DMS 273 (cell line): ENCODE results near the gene CNTF.

ENCODE experiments used
- DNase-seq: peaks from one replicate; lab custom pipeline; 2025; ENCODE audit not compliant: unreplicated experiment; lab: John Stamatoyannopoulos, UW

The CNTF gene

DNA sequence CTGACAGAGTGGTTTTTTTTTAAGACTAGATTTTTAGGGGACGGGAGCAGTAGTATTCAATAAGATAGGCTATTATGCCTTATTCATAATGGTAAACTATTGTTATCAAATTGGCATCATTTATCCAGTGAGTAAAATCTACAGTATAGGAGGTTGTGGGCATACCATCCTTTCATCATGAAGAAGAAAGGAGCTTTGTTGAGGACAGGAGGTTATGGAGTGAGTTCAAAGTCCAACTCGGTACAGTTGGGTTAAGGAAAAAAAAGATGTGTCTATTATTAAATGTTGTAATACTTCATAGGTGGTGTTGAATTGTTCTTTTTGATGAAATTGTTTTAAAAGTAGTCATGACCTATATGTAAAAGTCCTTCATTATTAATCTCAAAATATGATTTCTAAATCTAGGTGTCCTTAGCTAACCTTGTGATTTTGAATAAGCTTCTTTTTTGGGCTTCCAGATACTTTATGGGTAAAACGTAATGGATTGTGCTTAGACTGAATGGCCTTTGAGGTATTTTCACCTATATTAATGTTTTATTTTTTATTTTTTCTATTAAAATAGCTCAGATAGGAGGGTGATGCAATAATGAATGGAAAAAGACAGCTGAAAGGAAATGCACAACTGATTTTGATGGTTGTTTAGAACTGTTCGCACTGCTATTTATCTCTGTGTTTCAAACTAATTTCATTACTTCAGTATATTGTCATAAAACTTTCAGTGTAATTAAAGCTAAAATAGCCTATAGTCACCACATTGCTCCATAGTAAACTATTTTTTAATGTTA is 15.3 kb upstream of the CNTF start:
- DNase-seq: no peak

DNA sequence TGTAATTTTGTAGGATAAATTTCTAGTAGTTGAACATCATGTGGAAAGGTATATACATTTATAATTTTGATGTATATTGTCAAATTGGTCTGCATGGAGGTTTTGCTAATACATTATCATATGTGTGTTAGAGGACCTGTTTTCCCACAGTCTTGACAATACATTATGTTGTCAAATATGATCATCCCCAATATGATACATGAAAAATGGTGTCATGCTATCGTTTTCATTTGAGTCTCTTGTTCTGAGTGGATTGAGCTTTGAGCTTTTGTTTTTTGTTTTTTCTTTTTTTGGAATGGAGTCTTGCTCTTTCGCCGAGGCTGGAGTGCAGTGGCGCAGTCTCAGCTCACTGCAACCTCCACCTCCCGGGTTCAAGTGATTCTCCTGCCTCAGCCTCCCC is 14.1 kb upstream of the CNTF start:
- no peak for DNase-seq

DNA sequence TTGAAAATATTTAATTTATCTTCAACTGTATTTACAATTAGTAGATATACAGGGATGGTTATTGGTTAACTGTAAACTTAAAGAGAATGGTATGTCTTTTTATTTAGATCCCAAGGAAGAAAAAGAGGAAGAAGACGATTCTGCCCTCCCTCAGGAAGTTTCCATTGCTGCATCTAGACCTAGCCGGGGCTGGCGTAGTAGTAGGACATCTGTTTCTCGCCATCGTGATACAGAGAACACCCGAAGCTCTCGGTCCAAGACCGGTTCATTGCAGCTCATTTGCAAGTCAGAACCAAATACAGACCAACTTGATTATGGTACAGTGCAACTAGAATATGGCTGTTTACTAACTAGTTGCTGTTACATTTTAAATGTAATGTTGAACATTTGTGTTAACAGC is 12.7 kb upstream of the CNTF start:
- DNase-seq: no peak

DNA sequence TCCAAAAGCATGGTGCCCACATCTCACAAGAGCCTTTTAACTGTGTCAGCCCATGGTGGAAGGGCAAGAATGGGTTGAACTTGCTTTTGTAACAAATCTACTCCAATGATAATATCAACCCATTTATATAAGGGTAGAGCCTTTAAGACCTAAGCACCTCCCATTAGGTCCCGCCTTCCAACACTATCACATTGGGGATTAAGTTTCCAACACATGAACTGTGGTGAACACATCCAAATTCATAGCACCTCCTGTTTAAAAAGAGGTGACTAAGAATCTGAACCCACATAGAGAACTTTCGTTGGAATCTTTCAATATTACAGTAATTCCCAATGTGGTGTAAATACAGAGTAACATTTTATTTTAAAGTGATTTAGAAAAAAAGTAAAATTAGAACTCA is 9.2 kb upstream of the CNTF start:
- DNase-seq: no peak

DNA sequence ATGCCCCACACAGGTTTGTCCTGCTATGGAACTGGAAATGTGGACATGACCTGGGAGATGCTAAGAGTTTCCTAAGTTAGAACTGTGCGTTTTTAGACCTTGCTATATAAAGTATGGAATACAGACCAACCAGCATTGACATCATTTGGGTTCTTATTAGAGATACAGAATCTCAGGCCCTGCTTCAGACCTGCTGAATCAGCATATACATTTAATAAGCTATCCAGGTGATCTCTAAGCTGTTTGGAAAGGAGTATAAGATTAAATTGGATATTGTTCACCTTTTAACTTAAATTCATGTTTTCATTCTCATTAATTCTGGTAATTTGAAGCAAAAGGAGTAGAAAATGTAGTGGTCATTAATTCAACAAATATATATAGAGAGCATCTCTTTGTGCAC is 6.9 kb upstream of the CNTF start:
- DNase-seq: no peak

DNA sequence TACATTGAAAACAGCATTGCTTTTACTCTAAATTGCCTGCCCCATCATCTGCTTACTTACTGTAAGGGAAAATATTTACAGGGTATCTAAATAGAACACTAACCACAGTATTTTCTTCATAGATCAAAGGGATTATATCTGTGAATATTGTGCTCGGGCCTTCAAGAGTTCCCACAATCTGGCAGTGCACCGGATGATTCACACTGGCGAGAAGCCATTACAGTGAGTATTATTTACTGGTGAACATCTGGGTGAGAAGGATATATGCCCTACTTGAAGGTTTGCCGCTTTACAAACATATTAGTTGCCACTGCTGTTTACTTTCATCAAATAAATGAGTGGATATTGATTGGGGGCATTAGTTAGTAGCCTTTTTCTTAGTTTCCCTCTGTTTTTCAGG is 5.9 kb upstream of the CNTF start:
- DNase-seq: peak; percentile 27

DNA sequence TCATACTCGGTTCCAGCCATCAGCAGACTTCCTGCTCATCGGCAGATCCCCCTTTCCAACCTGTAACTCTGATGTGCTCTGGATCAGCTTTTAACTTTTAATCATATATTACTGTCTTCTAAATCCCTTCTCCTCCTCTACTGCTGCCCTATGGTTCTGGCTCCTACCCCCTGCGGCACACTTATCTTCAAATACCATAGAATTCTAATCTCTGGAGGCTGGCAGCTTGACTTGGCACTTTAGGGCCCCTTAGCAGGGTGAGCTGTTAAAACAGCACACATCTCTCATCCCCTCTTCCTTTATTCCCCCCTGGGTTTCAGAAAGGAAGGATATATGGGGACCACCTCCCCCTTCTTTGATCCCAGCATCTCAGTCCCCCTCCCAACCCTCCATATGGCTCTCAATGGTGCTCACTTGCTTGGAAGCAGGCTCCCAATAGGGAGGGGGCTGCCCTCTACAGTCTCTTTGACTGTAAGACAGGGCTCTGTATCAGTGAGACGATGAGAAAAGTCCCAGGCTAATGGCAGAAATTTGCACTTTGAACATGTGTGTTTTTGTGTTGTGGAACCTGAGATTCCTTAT is 4.4 kb upstream of the CNTF start:
- DNase-seq: no peak

DNA sequence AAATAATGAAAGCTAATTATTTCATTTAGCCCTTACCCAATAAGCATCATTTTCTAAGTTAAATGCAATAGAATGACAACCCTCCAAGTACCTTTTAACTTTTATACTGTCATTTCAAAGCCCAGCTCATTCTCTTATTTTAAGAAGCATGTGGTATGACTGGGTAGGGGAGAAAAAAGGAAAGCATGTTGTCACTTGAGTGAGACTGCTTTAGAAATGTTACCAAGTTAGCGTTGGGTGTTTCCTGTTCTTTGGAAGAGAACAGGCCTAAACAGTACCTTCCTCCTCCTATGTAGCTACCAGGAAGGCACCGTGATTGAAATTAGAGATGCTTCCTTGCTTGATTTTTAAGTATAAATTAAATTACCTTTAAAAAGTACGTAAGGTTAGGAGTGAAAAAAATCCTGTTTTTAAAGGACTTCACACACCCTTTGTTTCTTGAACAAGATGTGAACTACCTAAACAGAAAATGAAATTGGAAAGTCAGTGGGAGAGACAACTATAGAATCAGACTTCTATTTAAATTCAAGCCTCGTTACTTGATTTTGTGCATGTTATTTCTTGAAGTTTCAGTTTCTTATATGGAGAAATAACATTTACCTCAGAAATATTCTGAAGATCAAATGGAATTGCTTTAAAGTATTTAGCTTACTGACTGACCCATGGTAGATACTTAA is 741 bp upstream of the CNTF start:
- no peak for DNase-seq

DNA sequence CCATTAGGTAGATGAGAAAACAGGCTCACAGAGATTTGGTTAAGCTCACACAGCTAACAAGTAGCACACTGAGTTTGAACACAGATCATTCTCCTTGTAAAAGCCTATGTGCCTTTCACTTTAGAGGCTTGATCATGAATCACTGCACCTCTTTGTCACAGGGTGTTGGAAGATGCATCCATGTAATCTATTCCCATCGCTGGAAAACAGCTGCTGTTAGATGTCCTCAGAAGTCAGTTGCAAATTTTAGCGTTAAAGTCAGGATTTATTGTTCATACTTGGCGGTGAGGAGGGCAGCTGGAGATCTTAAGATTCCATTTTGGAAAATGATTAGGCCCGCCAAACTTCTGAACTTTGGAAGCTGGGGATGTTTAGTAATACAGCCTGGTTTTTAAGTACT is 2.6 kb downstream of the CNTF start:
- DNase-seq: no peak

DNA sequence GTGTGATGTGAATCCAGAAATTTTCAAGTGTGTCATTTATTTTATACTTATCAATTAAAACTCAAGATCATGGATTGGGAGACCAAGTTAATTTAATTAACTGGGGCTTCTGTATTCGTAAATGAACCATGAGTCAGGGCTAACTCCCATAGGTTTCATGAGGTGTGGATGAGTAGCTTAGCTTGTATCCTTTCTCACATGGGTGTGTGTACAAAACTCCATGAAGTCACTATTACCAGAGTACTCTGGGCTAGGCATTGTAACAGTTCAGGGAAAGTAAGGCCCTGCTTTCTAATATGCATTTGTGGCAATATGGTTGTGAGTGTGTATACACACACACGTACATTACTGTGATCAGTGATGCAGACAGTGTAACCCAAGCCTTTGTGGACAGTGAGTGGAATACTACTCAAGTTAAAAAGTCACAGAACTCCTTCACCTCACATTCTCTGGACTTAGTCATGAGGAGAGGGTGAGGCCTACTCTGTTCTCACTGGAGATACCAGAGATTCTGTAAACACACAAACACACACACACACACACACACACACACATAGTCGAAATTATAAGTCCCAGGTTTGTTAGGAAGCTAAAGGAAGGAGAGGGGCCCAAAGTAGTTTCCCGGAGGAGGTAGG is 3.5 kb downstream of the CNTF start:
- DNase-seq: no peak

DNA sequence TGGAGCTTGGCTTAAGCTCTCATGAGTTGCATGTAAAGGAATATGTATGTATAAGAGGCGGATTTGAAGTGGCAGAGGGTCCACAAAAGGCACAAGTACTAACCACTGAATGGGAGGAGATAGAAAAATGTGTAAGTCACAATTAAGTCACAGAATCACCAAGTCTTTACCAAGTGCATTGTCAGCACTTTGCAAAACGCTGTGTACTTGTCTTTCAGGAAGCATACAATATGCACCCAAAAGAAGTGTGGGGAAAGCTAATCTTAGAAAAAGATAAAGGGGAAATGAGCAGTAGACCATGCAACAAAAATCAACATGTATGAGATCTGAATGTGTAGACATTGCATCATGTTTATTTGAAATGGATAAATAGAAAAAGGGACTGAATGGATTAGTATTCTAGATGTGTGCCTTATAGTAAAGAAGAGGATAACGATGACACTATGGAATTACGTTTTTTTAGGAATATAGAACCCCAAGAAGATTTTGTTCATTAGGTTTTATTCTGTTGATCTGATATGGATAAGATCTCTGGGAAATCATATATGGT is 4.5 kb downstream of the CNTF start:
- DNase-seq: no peak

DNA sequence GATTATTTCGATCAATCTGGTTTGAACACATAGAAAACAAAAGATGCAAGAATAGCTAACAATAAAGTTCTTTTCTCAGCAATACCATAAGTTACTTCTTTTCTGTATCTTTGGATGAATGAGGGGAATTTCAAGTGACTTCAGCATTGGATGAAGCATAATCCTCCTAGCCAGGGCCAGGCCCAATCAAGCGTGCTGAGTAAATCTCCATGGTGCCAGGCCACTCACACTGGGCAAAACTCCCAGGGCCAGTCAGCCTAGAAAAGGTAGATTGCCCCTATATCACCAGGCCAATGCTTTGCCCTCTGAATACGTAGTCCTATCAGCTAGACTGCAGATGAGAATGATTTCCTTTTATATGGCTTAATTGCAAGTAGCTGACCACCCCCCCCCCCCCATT is 6.0 kb downstream of the CNTF start:
- no peak for DNase-seq

DNA sequence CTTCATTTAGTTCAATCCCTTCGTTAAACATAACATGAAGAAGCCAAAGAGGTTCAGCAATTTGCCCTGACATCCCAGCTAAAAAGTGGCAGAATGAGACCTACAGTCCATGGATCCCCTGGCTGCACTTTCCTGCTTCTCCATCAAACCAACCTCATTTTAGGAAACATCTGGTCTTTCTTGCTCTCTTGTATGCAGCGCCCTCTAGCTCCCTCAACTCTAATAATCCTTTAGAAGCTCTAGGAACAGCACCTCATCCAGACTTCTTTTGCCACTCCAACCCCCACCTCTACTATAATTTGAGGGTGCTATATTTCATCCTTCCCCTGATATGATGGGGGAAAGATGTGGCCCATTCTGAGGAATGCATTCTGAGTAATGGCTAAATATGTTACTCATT is 7.4 kb downstream of the CNTF start:
- peak; percentile 67 for DNase-seq

DNA sequence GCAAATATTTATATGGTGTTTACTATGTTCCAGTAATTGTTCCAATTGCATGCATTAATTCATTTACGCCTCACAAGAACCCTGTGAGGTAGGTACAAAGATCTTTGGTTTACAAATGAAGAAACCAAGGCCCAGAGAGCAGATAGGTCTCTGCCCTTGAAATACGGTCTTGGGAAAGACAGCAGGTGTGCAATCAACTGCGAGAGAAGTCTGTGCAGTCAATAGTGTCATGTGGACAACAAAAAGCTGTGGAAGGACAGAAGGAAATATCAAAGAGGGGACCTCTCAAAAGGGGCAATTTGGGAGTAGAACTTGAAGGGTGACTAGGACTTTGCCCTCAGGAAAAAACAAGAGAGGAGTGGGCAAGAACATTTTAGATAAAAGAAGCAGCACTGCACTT is 8.9 kb downstream of the CNTF start:
- DNase-seq: no peak

DNA sequence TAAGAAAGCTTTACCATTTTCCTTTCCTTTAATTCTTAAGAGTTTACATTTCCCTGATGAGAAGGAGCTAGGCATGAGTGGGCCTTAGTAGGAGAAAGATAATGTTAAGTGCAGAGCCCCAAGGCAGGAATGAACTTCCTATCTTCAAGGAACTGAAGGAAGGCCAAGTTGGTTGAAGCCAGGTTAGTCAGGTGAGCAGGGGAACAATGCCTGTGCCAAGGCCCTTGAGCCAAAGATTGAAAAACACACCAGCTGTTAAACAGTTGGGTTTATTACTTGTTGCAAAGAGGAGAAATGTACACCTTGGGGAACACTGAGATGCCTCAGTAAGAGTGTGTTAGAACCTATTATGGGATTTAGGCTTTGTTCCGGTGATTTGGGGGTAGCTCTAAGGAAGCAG is 10.0 kb downstream of the CNTF start:
- DNase-seq: no peak

DNA sequence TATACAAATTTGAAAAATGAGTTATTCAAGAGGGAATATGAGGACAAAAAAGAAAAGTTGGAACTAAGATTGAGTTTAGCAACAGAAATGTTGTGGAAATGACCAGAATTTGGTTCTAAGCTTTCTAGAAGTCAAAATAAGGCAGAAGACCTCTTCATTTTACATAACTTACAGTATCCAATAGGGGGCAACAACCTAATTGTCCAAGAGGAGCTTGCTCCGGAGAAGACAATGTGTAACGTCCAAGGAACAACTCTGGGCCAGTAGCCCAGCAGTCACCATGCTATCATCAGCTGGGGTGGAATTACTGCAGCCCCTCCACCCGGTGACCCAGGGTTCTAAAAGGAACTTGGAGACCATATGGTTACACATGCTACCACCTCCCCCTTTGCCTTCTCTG is 14.1 kb downstream of the CNTF start:
- no peak for DNase-seq

DNA sequence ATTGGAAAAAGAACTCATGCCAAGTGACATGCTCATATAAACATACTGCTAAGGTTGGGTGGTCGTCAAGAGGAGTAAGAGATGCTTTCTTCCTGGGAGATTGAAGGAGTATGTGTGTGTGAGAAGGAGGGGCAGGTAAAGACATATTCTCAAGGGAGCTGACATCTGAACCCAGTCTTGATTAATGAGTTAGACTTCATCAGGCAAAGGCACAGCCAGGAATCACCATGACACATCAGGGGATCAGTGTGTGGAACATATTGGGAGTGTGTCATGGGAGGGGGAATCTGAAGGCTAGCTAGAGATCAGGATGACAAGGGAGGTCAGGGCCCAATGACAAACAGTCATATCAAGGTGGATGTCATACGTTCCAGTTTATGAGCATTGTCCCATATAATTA is 14.9 kb downstream of the CNTF start:
- DNase-seq: no peak

DNA sequence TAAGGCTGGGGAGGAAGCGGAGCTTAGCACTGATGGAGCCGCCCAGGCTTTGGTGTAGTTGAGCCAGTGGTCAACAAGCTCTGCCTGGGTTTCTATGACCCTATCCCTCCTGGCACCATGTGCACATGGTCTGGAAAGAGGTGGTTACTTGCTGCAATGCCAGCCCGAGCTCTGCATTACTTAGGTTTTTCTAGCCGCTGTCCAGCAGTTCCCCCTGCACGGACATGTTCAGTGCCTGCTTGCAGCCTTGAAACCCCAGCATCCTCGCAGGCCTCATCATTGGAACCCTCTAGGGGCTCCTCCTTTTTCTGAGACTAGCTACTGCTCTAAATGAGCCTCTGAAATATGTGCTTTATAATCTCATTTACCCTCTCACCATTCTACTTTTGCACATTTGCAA is 16.6 kb downstream of the CNTF start:
- DNase-seq: no peak

DNA sequence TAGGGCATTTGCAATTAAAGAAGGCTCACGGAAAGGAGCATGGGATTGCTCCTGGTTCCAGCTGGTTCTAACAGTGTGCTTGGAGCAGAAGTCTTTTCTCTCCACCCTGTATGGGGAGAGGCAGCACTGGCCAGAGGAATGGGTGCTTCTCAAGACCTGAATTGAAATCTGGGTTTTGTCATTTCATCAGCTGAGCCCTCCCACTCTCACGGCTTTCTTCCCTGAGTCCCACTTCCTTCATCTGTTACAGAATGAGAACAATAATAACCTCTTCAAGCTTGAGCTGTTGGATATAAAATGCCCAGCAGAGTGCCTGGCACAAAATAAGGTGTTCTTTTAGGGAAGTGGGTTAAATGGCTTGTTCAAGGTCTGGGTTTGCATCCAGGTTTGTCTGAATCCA is 17.2 kb downstream of the CNTF start:
- DNase-seq: no peak

DNA sequence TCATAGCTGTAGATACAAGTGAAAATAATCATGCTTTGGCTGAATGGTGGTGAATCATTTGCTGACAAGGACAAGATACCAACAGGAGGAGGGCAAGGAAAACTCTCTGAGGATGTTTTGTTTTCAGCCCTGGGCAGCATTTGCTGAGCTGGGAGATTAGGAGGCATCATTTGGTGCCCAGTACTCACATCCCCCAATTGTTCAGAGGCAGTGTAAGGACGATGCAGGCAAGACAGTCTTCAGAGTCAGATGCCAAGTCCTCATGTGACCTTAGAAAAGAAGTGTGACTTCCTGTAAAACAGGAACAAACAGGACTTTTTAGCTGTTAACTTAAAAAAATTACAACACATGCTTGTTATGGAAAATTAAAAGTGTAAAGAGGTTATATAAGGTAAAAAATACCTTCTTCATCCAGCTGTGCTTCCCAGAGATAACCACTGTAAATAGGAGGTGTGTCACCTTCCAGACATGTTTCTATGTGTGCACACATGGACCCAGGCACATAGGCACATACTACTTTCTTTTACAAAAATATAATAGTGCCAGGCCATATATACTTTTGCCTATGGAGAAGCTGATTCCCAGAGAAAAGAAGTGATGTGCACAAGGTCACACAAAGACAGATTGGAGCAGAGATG is 18.0 kb downstream of the CNTF start:
- DNase-seq: no peak

DNA sequence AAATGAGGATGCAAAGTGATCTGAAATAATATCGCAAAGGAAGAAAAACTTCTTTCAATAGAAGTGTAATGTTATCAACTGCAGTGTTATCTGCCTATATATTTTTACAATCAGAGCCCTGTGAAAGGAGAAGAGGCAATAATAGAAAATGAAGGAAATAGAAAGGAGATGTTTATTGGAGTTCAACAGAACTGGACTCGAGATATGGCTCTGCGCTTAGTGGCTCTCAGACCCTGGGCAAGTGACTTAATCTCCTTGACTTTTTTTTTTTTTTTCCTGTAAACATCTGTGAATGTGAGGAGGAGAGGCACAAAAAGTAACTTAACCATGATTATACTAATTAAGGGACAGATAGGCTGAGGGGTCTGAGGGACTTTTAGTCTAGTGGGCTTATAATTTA is 18.9 kb downstream of the CNTF start:
- no peak for DNase-seq
